SU-DHL-6 (cell line): ENCODE measurements around the gene NTN4.
"Not testable (repeated sequence)": the region's sequence is repeated elsewhere in the genome, so short reads cannot be mapped to it uniquely, and the experiment has no call there.

Experiments used
- CTCF ChIP-seq: fragments of 200-600 bp; sonication (generic); IDR thresholded peaks from one replicate; pipeline ENCODE4 v1.5.1; 2017; ENCODE audit warnings: antibody characterized with exemption, mild to moderate bottlenecking, low read length, moderate library complexity; ENCODE audit not compliant: insufficient read depth, poor library complexity, severe bottlenecking
- EZH2phosphoT487 ChIP-seq: fragments of 200-600 bp; sonication (generic), shearing (Covaris generic); conservative IDR thresholded peaks from 2 replicates; pipeline ENCODE4 v1.6.1; 2018; ENCODE audit warnings: mild to moderate bottlenecking, antibody characterized with exemption, low read length, moderate library complexity, mixed read lengths

DNA sequence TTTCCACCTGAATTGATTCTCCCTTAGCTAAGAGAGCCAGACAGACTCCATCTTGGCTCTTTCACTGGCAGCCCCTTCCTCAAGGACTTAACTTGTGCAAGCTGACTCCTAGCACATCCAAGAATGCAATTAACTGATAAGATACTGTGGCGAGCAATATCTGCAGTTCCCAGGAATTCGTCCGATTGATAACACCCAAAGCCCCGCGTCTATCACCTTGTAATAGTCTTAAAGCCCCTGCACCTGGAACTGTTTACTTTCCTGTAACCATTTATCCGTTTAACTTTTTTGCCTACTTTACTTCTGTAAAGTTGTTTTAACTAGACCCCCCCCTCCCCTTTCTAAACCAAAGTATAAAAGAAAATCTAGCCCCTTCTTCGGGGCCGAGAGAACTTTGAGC is 44.5 kb downstream of the NTN4 start:
- TF ChIP-seq CTCF, EZH2phosphoT487: not testable (repeated sequence)
